ENCODE measurements around the gene CDC14B. TPM values are rescaled to one million over a fixed set of nuclear protein-coding genes. Genes with fewer than 3 reads are reported as not detected.

CDC14B gene
- total RNA-seq, 1 experiment from 2014 or later, result 14.4 TPM

GRCh38 chr9:96502539-96503373 lies 116.9 kb downstream of the CDC14B start:
- DNase-seq (ENCODE audit: low spot score), result no peak

GRCh38 chr9:96501633-96502538 lies 117.8 kb downstream of the CDC14B start:
- no peak for DNase-seq (ENCODE audit: low spot score)

- DNase-seq (ENCODE audit: low spot score), result no peak
Measured at GRCh38 chr9:96500696-96501632, 118.7 kb downstream of the CDC14B start.

- DNase-seq (ENCODE audit: low spot score), result no peak
Measured at GRCh38 chr9:96499257-96499656, 120.4 kb downstream of the CDC14B start.

GRCh38 chr9:96498796-96499195 lies 120.8 kb downstream of the CDC14B start:
- DNase-seq (ENCODE audit: low spot score), result no peak

GRCh38 chr9:96497117-96497399 lies 122.6 kb downstream of the CDC14B start:
- no peak for DNase-seq (ENCODE audit: low spot score)

GRCh38 chr9:96496368-96497116 lies 123.1 kb downstream of the CDC14B start:
- no peak for DNase-seq (ENCODE audit: low spot score)

GRCh38 chr9:96495341-96495740 lies 124.3 kb downstream of the CDC14B start:
- peak; percentile 84 for DNase-seq (ENCODE audit: low spot score)

GRCh38 chr9:96494215-96494800 lies 125.3 kb downstream of the CDC14B start:
- no peak for DNase-seq (ENCODE audit: low spot score)

- no peak for DNase-seq (ENCODE audit: low spot score)
Measured at GRCh38 chr9:96493757-96494156, 125.9 kb downstream of the CDC14B start.

GRCh38 chr9:96492993-96493531 lies 126.6 kb downstream of the CDC14B start:
- no peak for DNase-seq (ENCODE audit: low spot score)

GRCh38 chr9:96491880-96492525 lies 127.6 kb downstream of the CDC14B start:
- no peak for DNase-seq (ENCODE audit: low spot score)

GRCh38 chr9:96491079-96491879 lies 128.4 kb downstream of the CDC14B start:
- DNase-seq (ENCODE audit: low spot score), result peak; percentile 30

GRCh38 chr9:96490534-96491078 lies 129.0 kb downstream of the CDC14B start:
- DNase-seq (ENCODE audit: low spot score), result no peak

GRCh38 chr9:96489482-96489979 lies 130.1 kb downstream of the CDC14B start:
- no peak for DNase-seq (ENCODE audit: low spot score)

GRCh38 chr9:96487949-96488348 lies 131.7 kb downstream of the CDC14B start:
- DNase-seq (ENCODE audit: low spot score), result no peak

GRCh38 chr9:96487029-96487396 lies 132.6 kb downstream of the CDC14B start:
- DNase-seq (ENCODE audit: low spot score), result no peak

GRCh38 chr9:96486386-96487028 lies 133.1 kb downstream of the CDC14B start:
- DNase-seq (ENCODE audit: low spot score), result no peak

All from H4 (cell line).